ENCODE data around the gene USF1.

The USF1 gene

GRCh38 chr1:161012420-161012819 lies 33.4 kb downstream of the USF1 start:
- no peaks in the 10 kb centered on the region for H3K27me3 ChIP-seq (ENCODE audit: control insufficient read depth in 3 of 3, insufficient read depth in 3 of 3, low read depth in 1 of 3, low read length in 3 of 3)
- DNase-seq (ENCODE audit: low spot score): no peak
- H3K4me3 ChIP-seq (ENCODE audit: low read length in 2 of 2): no peak overlapping the region
- H3K4ac ChIP-seq (ENCODE audit: low read length): no peak overlapping the region
- no peak overlapping the region for H3K9ac ChIP-seq (ENCODE audit: low read depth, low read length, poor library complexity)
- H2BK12ac ChIP-seq (ENCODE audit: low read length): no peak overlapping the region
- H3K4me1 ChIP-seq (ENCODE audit: control insufficient read depth in 2 of 2, insufficient read depth in 1 of 2, low read depth in 1 of 2, low read length in 2 of 2): peaks cover 0 to 8% of the 10 kb centered on the region in 2 donors
- no peak overlapping the region for H3K23ac ChIP-seq (ENCODE audit: low read depth, low read length, poor library complexity)
- H3K18ac ChIP-seq (ENCODE audit: low read length): no peak overlapping the region
- no peak overlapping the region for H3K4me2 ChIP-seq (ENCODE audit: insufficient read depth, low read length, poor library complexity, severe bottlenecking)
- no peak overlapping the region for H3K27ac ChIP-seq (replicated peaks; ENCODE audit: low read length)
- WGBS, 2 donors (ENCODE audit: extremely low coverage in 2 of 2, insufficient read length in 2 of 2, insufficient replicate concordance in 1 of 2): no CpG with 5 or more reads among the region's 3 CpGs
- H4K8ac ChIP-seq (ENCODE audit: low read depth, low read length): no peak overlapping the region
- no peak overlapping the region for H2BK5ac ChIP-seq (ENCODE audit: low read length)
- no peaks in the 10 kb centered on the region for H3K79me1 ChIP-seq (ENCODE audit: low read depth, low read length)
- no peak overlapping the region for H2AFZ ChIP-seq (ENCODE audit: low read length)
- H2BK120ac ChIP-seq (ENCODE audit: low read depth, low read length): no peak overlapping the region
- H3K14ac ChIP-seq (ENCODE audit: low read length): no peak overlapping the region
- H2BK15ac ChIP-seq (ENCODE audit: low read length): no peak overlapping the region
- no peaks in the 10 kb centered on the region for H3K36me3 ChIP-seq (replicated peaks in 1 of 2; ENCODE audit: control insufficient read depth in 2 of 2, insufficient read depth in 2 of 2, low read length in 2 of 2)
- H2AK5ac ChIP-seq (ENCODE audit: low read depth, low read length): no peak overlapping the region
- H3K9me3 ChIP-seq (replicated peaks in 1 of 2; ENCODE audit: control insufficient read depth in 2 of 2, insufficient read depth in 1 of 2, low read depth in 1 of 2, low read length in 2 of 2): no peaks in the 10 kb centered on the region
- no peak overlapping the region for H4K91ac ChIP-seq (ENCODE audit: low read depth, low read length, poor library complexity)

GRCh38 chr1:161009602-161010211 lies 36.1 kb downstream of the USF1 start:
- Histone ChIP-seq H2BK5ac (ENCODE audit: low read length) (no peak overlapping the region), H3K9ac (ENCODE audit: low read depth, low read length, poor library complexity) (no peak overlapping the region), H3K4me2 (ENCODE audit: insufficient read depth, low read length, poor library complexity, severe bottlenecking) (no peak overlapping the region), H3K4ac (ENCODE audit: low read length) (no peak overlapping the region), H2BK120ac (ENCODE audit: low read depth, low read length) (no peak overlapping the region), H3K14ac (ENCODE audit: low read length) (no peak overlapping the region), H3K4me3 (ENCODE audit: low read length in 2 of 2) (no peak overlapping the region), H2BK12ac (ENCODE audit: low read length) (no peak overlapping the region), H2BK15ac (ENCODE audit: low read length) (no peak overlapping the region), H2AK5ac (ENCODE audit: low read depth, low read length) (no peak overlapping the region), H3K79me1 (ENCODE audit: low read depth, low read length) (no peaks in the 10 kb centered on the region), H3K4me1 (ENCODE audit: control insufficient read depth in 2 of 2, insufficient read depth in 1 of 2, low read depth in 1 of 2, low read length in 2 of 2) (peaks cover 0 to 8% of the 10 kb centered on the region in 2 donors), H2AFZ (ENCODE audit: low read length) (no peak overlapping the region), H4K91ac (ENCODE audit: low read depth, low read length, poor library complexity) (no peak overlapping the region), H4K8ac (ENCODE audit: low read depth, low read length) (no peak overlapping the region), H3K9me3 (replicated peaks in 1 of 2; ENCODE audit: control insufficient read depth in 2 of 2, insufficient read depth in 1 of 2, low read depth in 1 of 2, low read length in 2 of 2) (no peaks in the 10 kb centered on the region), H3K36me3 (replicated peaks in 1 of 2; ENCODE audit: control insufficient read depth in 2 of 2, insufficient read depth in 2 of 2, low read length in 2 of 2) (no peaks in the 10 kb centered on the region), H3K27me3 (ENCODE audit: control insufficient read depth in 3 of 3, insufficient read depth in 3 of 3, low read depth in 1 of 3, low read length in 3 of 3) (no peaks in the 10 kb centered on the region), H3K27ac (replicated peaks; ENCODE audit: low read length) (no peak overlapping the region), H3K18ac (ENCODE audit: low read length) (no peak overlapping the region), H3K23ac (ENCODE audit: low read depth, low read length, poor library complexity) (no peak overlapping the region)
- no peak for DNase-seq (ENCODE audit: low spot score)
- WGBS, 2 donors (ENCODE audit: extremely low coverage in 2 of 2, insufficient read length in 2 of 2, insufficient replicate concordance in 1 of 2): no CpG with 5 or more reads among the region's 7 CpGs

GRCh38 chr1:161008869-161009510 lies 36.8 kb downstream of the USF1 start:
- H3K27ac ChIP-seq (replicated peaks; ENCODE audit: low read length): no peak overlapping the region
- H4K8ac ChIP-seq (ENCODE audit: low read depth, low read length): no peak overlapping the region
- no CpG with 5 or more reads among the region's 4 CpGs for WGBS, 2 donors (ENCODE audit: extremely low coverage in 2 of 2, insufficient read length in 2 of 2, insufficient replicate concordance in 1 of 2)

GRCh38 chr1:161007369-161007768 lies 38.4 kb downstream of the USF1 start:
- Histone ChIP-seq H4K8ac (ENCODE audit: low read depth, low read length) (no peak overlapping the region), H3K36me3 (replicated peaks in 1 of 2; ENCODE audit: control insufficient read depth in 2 of 2, insufficient read depth in 2 of 2, low read length in 2 of 2) (no peaks in the 10 kb centered on the region), H3K4me1 (ENCODE audit: control insufficient read depth in 2 of 2, insufficient read depth in 1 of 2, low read depth in 1 of 2, low read length in 2 of 2) (no peaks in the 10 kb centered on the region), H3K9me3 (replicated peaks in 1 of 2; ENCODE audit: control insufficient read depth in 2 of 2, insufficient read depth in 1 of 2, low read depth in 1 of 2, low read length in 2 of 2) (no peaks in the 10 kb centered on the region), H2AFZ (ENCODE audit: low read length) (no peak overlapping the region), H3K79me1 (ENCODE audit: low read depth, low read length) (no peaks in the 10 kb centered on the region), H3K9ac (ENCODE audit: low read depth, low read length, poor library complexity) (no peak overlapping the region), H2BK5ac (ENCODE audit: low read length) (no peak overlapping the region), H3K27me3 (ENCODE audit: control insufficient read depth in 3 of 3, insufficient read depth in 3 of 3, low read depth in 1 of 3, low read length in 3 of 3) (no peaks in the 10 kb centered on the region), H3K4me3 (ENCODE audit: low read length in 2 of 2) (no peak overlapping the region), H2AK5ac (ENCODE audit: low read depth, low read length) (no peak overlapping the region), H3K18ac (ENCODE audit: low read length) (no peak overlapping the region), H2BK12ac (ENCODE audit: low read length) (no peak overlapping the region), H3K4ac (ENCODE audit: low read length) (no peak overlapping the region), H4K91ac (ENCODE audit: low read depth, low read length, poor library complexity) (no peak overlapping the region), H3K23ac (ENCODE audit: low read depth, low read length, poor library complexity) (no peak overlapping the region), H3K4me2 (ENCODE audit: insufficient read depth, low read length, poor library complexity, severe bottlenecking) (no peak overlapping the region), H3K27ac (replicated peaks; ENCODE audit: low read length) (no peak overlapping the region), H2BK15ac (ENCODE audit: low read length) (no peak overlapping the region), H2BK120ac (ENCODE audit: low read depth, low read length) (no peak overlapping the region), H3K14ac (ENCODE audit: low read length) (no peak overlapping the region)
- no peak for DNase-seq (ENCODE audit: low spot score)
- no CpG with 5 or more reads among the region's 2 CpGs for whole genome bisulfite sequencing, 2 donors (ENCODE audit: extremely low coverage in 2 of 2, insufficient read length in 2 of 2, insufficient replicate concordance in 1 of 2)

More at GRCh38 chr1:161008869-161009510, 36.8 kb downstream of the USF1 start:
- no peak overlapping the region for H2BK12ac ChIP-seq (ENCODE audit: low read length)
- H3K4me3 ChIP-seq (ENCODE audit: low read length in 2 of 2): no peak overlapping the region
- no peaks in the 10 kb centered on the region for H3K9me3 ChIP-seq (replicated peaks in 1 of 2; ENCODE audit: control insufficient read depth in 2 of 2, insufficient read depth in 1 of 2, low read depth in 1 of 2, low read length in 2 of 2)
- no peak overlapping the region for H3K18ac ChIP-seq (ENCODE audit: low read length)
- H2AFZ ChIP-seq (ENCODE audit: low read length): no peak overlapping the region
- no peak overlapping the region for H3K4me2 ChIP-seq (ENCODE audit: insufficient read depth, low read length, poor library complexity, severe bottlenecking)
- H3K79me1 ChIP-seq (ENCODE audit: low read depth, low read length): no peaks in the 10 kb centered on the region
- H2BK5ac ChIP-seq (ENCODE audit: low read length): no peak overlapping the region
- H3K14ac ChIP-seq (ENCODE audit: low read length): no peak overlapping the region
- no peak overlapping the region for H3K23ac ChIP-seq (ENCODE audit: low read depth, low read length, poor library complexity)
- H3K4ac ChIP-seq (ENCODE audit: low read length): no peak overlapping the region
- DNase-seq (ENCODE audit: low spot score): no peak
- H3K4me1 ChIP-seq (ENCODE audit: control insufficient read depth in 2 of 2, insufficient read depth in 1 of 2, low read depth in 1 of 2, low read length in 2 of 2): peaks cover 0 to 5% of the 10 kb centered on the region in 2 donors
- H3K9ac ChIP-seq (ENCODE audit: low read depth, low read length, poor library complexity): no peak overlapping the region
- H3K27me3 ChIP-seq (ENCODE audit: control insufficient read depth in 3 of 3, insufficient read depth in 3 of 3, low read depth in 1 of 3, low read length in 3 of 3): no peaks in the 10 kb centered on the region
- H2AK5ac ChIP-seq (ENCODE audit: low read depth, low read length): no peak overlapping the region
- no peak overlapping the region for H2BK120ac ChIP-seq (ENCODE audit: low read depth, low read length)
- H4K91ac ChIP-seq (ENCODE audit: low read depth, low read length, poor library complexity): no peak overlapping the region
- no peak overlapping the region for H2BK15ac ChIP-seq (ENCODE audit: low read length)
- no peaks in the 10 kb centered on the region for H3K36me3 ChIP-seq (replicated peaks in 1 of 2; ENCODE audit: control insufficient read depth in 2 of 2, insufficient read depth in 2 of 2, low read length in 2 of 2)

Data from neuronal stem cell (in vitro differentiated cells).